Keratinocyte (primary cell): Measurements from ENCODE around the gene ST3GAL2. TPM values are rescaled to one million over a fixed set of nuclear protein-coding genes. Genes with fewer than 3 reads are reported as not detected.

Source experiments
- DNase-seq: peaks from one replicate; pipeline ENCODE4 v3.0.0-alpha.2; 2011; ENCODE audit warnings: low read depth, missing footprints, low spot score
- FAIRE-seq: peaks from 2 replicates; lab custom pipeline; 2011; peaks lifted over from hg19 to GRCh38; lab: Jason Lieb, UNC
- H2AFZ ChIP-seq: 2 replicates; pipeline ENCODE4 v1.6.0; 2012; ENCODE audit warnings: low read length, control low read depth, inconsistent platforms; ENCODE audit not compliant: control insufficient read depth
- H3K27ac ChIP-seq: 2 replicates; pipeline ENCODE4 v1.5.1; 2011; ENCODE audit warnings: low read length; ENCODE audit not compliant: control insufficient read depth, insufficient read depth
- H3K27me3 ChIP-seq: 3 replicates; pipeline ENCODE4 v1.6.0; 2011; ENCODE audit warnings: low read length; ENCODE audit not compliant: control insufficient read depth, insufficient read depth; ENCODE audit errors: extremely low read depth
- H3K36me3 ChIP-seq, 2 experiments: 2 replicates in 1 of 2; 3 replicates in 1 of 2; pipeline ENCODE4 v1.5.1; 2011; ENCODE audit warnings: low read length in 2 of 2, mild to moderate bottlenecking in 1 of 2; ENCODE audit not compliant: control insufficient read depth in 2 of 2, insufficient read depth in 2 of 2; ENCODE audit errors: extremely low read depth in 1 of 2
- H3K4me1 ChIP-seq: 3 replicates; pipeline ENCODE4 v1.5.1; 2011; ENCODE audit warnings: low read length; ENCODE audit not compliant: control insufficient read depth, insufficient read depth; ENCODE audit errors: extremely low read depth
- H3K4me2 ChIP-seq: 3 replicates; pipeline ENCODE4 v1.6.0; 2011; ENCODE audit warnings: low read depth, low read length; ENCODE audit not compliant: control insufficient read depth, insufficient read depth; ENCODE audit errors: extremely low read depth
- H3K4me3 ChIP-seq, 3 experiments: fragments of 200-600 bp in 1 of 3; sonication (generic) in 1 of 3; 2 replicates in 2 of 3; 3 replicates in 1 of 3; pipeline ENCODE4 v1.5.1; 2011 to 2016; ENCODE audit warnings: low read length in 3 of 3, mild to moderate bottlenecking in 3 of 3, control low read depth in 2 of 3, inconsistent platforms in 1 of 3, low read depth in 1 of 3, mixed read lengths in 1 of 3, mixed run types in 1 of 3, moderate library complexity in 1 of 3; ENCODE audit not compliant: control insufficient read depth in 2 of 3, insufficient read depth in 2 of 3; ENCODE audit errors: extremely low read depth in 1 of 3
- H3K79me2 ChIP-seq: 2 replicates; pipeline ENCODE4 v1.6.0; 2012; ENCODE audit warnings: low read length; ENCODE audit not compliant: control insufficient read depth, insufficient read depth
- H3K9ac ChIP-seq: 3 replicates; pipeline ENCODE4 v1.6.0; 2011; ENCODE audit warnings: low read length; ENCODE audit not compliant: control insufficient read depth, insufficient read depth; ENCODE audit errors: extremely low read depth
- H3K9me1 ChIP-seq: 3 replicates; pipeline ENCODE4 v1.6.0; 2011; ENCODE audit warnings: low read length; ENCODE audit not compliant: control insufficient read depth, insufficient read depth; ENCODE audit errors: extremely low read depth
- H3K9me3 ChIP-seq: 2 replicates; pipeline ENCODE4 v1.5.1; 2012; ENCODE audit warnings: low read depth, low read length; ENCODE audit not compliant: control insufficient read depth
- H4K20me1 ChIP-seq: 3 replicates; pipeline ENCODE4 v1.6.0; 2011; ENCODE audit warnings: low read length; ENCODE audit not compliant: control insufficient read depth, insufficient read depth; ENCODE audit errors: extremely low read depth
- CTCF ChIP-seq, 3 experiments: IDR thresholded peaks in 1 of 3; conservative IDR thresholded peaks in 1 of 3; optimal IDR thresholded peaks in 1 of 3; 2 replicates in 2 of 3; 3 replicates in 1 of 3; pipeline versions ENCODE3 to v1.5.1; 2011; ENCODE audit warnings: low read length in 3 of 3, mild to moderate bottlenecking in 3 of 3, moderate library complexity in 2 of 3, control low read depth in 1 of 3, inconsistent platforms in 1 of 3; ENCODE audit not compliant: insufficient read depth in 2 of 3; ENCODE audit errors: extremely low read depth in 1 of 3
- EZH2 ChIP-seq: IDR thresholded peaks from one replicate; pipeline ENCODE4 v1.6.1; 2012; ENCODE audit warnings: inconsistent platforms, mild to moderate bottlenecking, low read length, moderate library complexity
- dilution Hi-C: fragments of 300-500 bp; cut with MboI; formaldehyde crosslinking; loops from one replicate; pipeline ENCODE4 v1.7.0; 2020; ENCODE audit warnings: low sequenced_read_pairs; ENCODE audit not compliant: extremely low pct_ligation_motif_present
- polyA plus RNA-seq, 5 experiments: library from polyadenylated mRNA; depleted of rRNA in 3 of 5; stranded (reverse) in 3 of 5; stranded (forward) in 1 of 5; unstranded in 1 of 5; fragments of >200 nt; gene quantifications; 1 replicate in 1 of 5; 2 replicates in 3 of 5; 3 replicates in 1 of 5; pipeline versions ENCODE4 v1.2.1 to v1.2.3, GENCODE V29; 2011 to 2012; ENCODE audit warnings: missing spikeins in 2 of 5, low read depth in 1 of 5, low replicate concordance in 1 of 5

The ST3GAL2 gene
- polyA plus RNA-seq, 1 donor (not counting 4 experiments of a cell fraction or from before 2014, with no cell fraction given) = 4.0 TPM

- H3K4me2 ChIP-seq = no peak overlapping the region
- H3K9ac ChIP-seq = no peak overlapping the region
Observed at GRCh38 chr16:70470141-70470926, 31.4 kb upstream of the ST3GAL2 start.

GRCh38 chr16:70468776-70469525, 30.1 kb upstream of the ST3GAL2 start:
- no peak for FAIRE-seq
- H3K27me3 ChIP-seq = no peaks in the 10 kb centered on the region
- peaks cover 3 to 10% of the 10 kb centered on the region in 2 experiments for H3K36me3 ChIP-seq
- H4K20me1 ChIP-seq = no peaks in the 10 kb centered on the region
- no peaks in the 10 kb centered on the region for H3K4me1 ChIP-seq
- H3K9ac ChIP-seq = no peak overlapping the region
- no peaks in the 10 kb centered on the region for H3K9me1 ChIP-seq
- no peaks in the 10 kb centered on the region for H3K9me3 ChIP-seq
- dilution Hi-C loops = no loop called here
- DNase-seq = no peak
- no peak overlapping the region for H3K4me2 ChIP-seq
- no peaks in the 10 kb centered on the region for H3K79me2 ChIP-seq
- H2AFZ ChIP-seq = no peak overlapping the region
- no peak overlapping the region for H3K27ac ChIP-seq
- no peak overlapping the region for H3K4me3 ChIP-seq
- TF ChIP-seq CTCF (optimal IDR thresholded peaks at IDR 0.05 in 1 of 3, IDR thresholded peaks at IDR 0.05 in 1 of 3, conservative IDR thresholded peaks at IDR 0.05 in 1 of 3; ENCODE audit: extremely low read depth in 1 of 3, insufficient read depth in 2 of 3, low read length in 3 of 3) = no peak
- no peak for TF ChIP-seq EZH2

More at GRCh38 chr16:70470141-70470926, 31.4 kb upstream of the ST3GAL2 start:
- Histone ChIP-seq H3K9me1 (no peaks in the 10 kb centered on the region), H3K79me2 (no peaks in the 10 kb centered on the region), H4K20me1 (no peaks in the 10 kb centered on the region), H3K36me3 (peaks cover 3 to 7% of the 10 kb centered on the region in 2 experiments), H3K4me3 (no peak overlapping the region), H3K4me1 (peaks cover 5% of the 10 kb centered on the region), H3K27ac (no peak overlapping the region), H3K9me3 (no peaks in the 10 kb centered on the region), H3K27me3 (no peaks in the 10 kb centered on the region), H2AFZ (no peak overlapping the region)
- TF ChIP-seq EZH2 (no peak), CTCF (optimal IDR thresholded peaks at IDR 0.05 in 1 of 3, IDR thresholded peaks at IDR 0.05 in 1 of 3, conservative IDR thresholded peaks at IDR 0.05 in 1 of 3; ENCODE audit: extremely low read depth in 1 of 3, insufficient read depth in 2 of 3, low read length in 3 of 3) (no peak)
- DNase-seq (no peak), FAIRE-seq (no peak)
- dilution Hi-C loops = no loop called here
